CD8-positive, alpha-beta memory T cell (primary cell): ENCODE data around the gene AXL. TPM values are rescaled to one million over a fixed set of nuclear protein-coding genes. Genes with fewer than 3 reads are reported as not detected.
"Not testable (repeated sequence)": the region's sequence is repeated elsewhere in the genome, so short reads cannot be mapped to it uniquely, and the experiment has no call there.

Experiments
- CTCF ChIA-PET: fragments of 350-600 bp; sonication (Branson Sonifier 250); formaldehyde crosslinking; loops from one replicate; lab custom pipeline; 2021; ENCODE audit warnings: antibody characterized with exemption; lab: Charles Lee
- POLR2A ChIA-PET: fragments of 350-600 bp; sonication (Branson Sonifier 250); formaldehyde crosslinking; loops from one replicate; lab custom pipeline; 2021; ENCODE audit warnings: antibody characterized with exemption; lab: Charles Lee
- DNase-seq, 5 donors: peaks; one replicate each; pipeline versions ENCODE4 v3.0.0 to v3.0.0-alpha.2; 2020 to 2022; ENCODE audit warnings: mixed read lengths in 1 of 5
- H3K27ac ChIP-seq: one replicate; pipeline ENCODE4 v1.7.0; 2013; ENCODE audit warnings: low read depth, mild to moderate bottlenecking, low read length, moderate library complexity
- H3K27me3 ChIP-seq: 2 replicates; pipeline ENCODE4 v1.7.0; 2013; ENCODE audit warnings: low read length, mild to moderate bottlenecking; ENCODE audit not compliant: insufficient read depth, poor library complexity, severe bottlenecking
- H3K36me3 ChIP-seq: 2 replicates; pipeline ENCODE4 v1.7.0; 2013; ENCODE audit warnings: mild to moderate bottlenecking, low read length, moderate library complexity; ENCODE audit not compliant: insufficient read depth
- H3K4me1 ChIP-seq: 2 replicates; pipeline ENCODE4 v1.7.0; 2013; ENCODE audit warnings: mild to moderate bottlenecking, low read length, moderate library complexity; ENCODE audit not compliant: insufficient read depth
- H3K4me3 ChIP-seq: 2 replicates; pipeline ENCODE4 v1.7.0; 2013; ENCODE audit warnings: mild to moderate bottlenecking, low read length
- H3K9me3 ChIP-seq: 2 replicates; pipeline ENCODE4 v1.7.0; 2013; ENCODE audit warnings: mild to moderate bottlenecking, low read length
- H3K27ac Mint-ChIP-seq, 8 donors: one replicate each; pipeline ENCODE4 v1.8.0; 2020 to 2021; ENCODE audit warnings: mixed read lengths in 8 of 8, mild to moderate bottlenecking in 6 of 8, inconsistent platforms in 3 of 8, moderate library complexity in 3 of 8
- H3K27me3 Mint-ChIP-seq, 2 donors: one replicate each; pipeline ENCODE4 v1.8.0; 2020 to 2021; ENCODE audit warnings: mixed read lengths in 2 of 2, mild to moderate bottlenecking in 1 of 2, moderate library complexity in 1 of 2
- H3K36me3 Mint-ChIP-seq, 3 donors: one replicate each; pipeline ENCODE4 v1.8.0; 2020 to 2021; ENCODE audit warnings: mixed read lengths in 3 of 3, inconsistent platforms in 1 of 3, mild to moderate bottlenecking in 1 of 3
- H3K4me1 Mint-ChIP-seq, 3 donors: one replicate each; pipeline ENCODE4 v1.8.0; 2020 to 2021; ENCODE audit warnings: mixed read lengths in 3 of 3, inconsistent platforms in 1 of 3, mild to moderate bottlenecking in 1 of 3
- H3K4me3 Mint-ChIP-seq, 7 donors: one replicate each; pipeline ENCODE4 v1.8.0; 2020 to 2021; ENCODE audit warnings: mixed read lengths in 7 of 7, mild to moderate bottlenecking in 6 of 7, moderate library complexity in 4 of 7, inconsistent platforms in 2 of 7
- H3K9me3 Mint-ChIP-seq, 5 donors: one replicate each; pipeline ENCODE4 v1.8.0; 2020 to 2022; ENCODE audit warnings: mixed read lengths in 5 of 5, mild to moderate bottlenecking in 3 of 5, moderate library complexity in 2 of 5, inconsistent platforms in 1 of 5
- polyA plus RNA-seq: library from polyadenylated mRNA; unstranded; fragments of 300-500 nt; fragmentation: Illumina TruSeq; gene quantifications from one replicate; pipeline ENCODE4 v1.2.3, GENCODE V29; 2021
- total RNA-seq, 2 experiments: library from RNA; stranded (reverse); gene quantifications; one replicate each; pipeline ENCODE4 v1.2.3, GENCODE V29; 2021

Gene AXL
- total and polyA plus RNA-seq, 3 experiments from 2014 or later: 0.09 to 0.43 (median 0.11) TPM

DNA sequence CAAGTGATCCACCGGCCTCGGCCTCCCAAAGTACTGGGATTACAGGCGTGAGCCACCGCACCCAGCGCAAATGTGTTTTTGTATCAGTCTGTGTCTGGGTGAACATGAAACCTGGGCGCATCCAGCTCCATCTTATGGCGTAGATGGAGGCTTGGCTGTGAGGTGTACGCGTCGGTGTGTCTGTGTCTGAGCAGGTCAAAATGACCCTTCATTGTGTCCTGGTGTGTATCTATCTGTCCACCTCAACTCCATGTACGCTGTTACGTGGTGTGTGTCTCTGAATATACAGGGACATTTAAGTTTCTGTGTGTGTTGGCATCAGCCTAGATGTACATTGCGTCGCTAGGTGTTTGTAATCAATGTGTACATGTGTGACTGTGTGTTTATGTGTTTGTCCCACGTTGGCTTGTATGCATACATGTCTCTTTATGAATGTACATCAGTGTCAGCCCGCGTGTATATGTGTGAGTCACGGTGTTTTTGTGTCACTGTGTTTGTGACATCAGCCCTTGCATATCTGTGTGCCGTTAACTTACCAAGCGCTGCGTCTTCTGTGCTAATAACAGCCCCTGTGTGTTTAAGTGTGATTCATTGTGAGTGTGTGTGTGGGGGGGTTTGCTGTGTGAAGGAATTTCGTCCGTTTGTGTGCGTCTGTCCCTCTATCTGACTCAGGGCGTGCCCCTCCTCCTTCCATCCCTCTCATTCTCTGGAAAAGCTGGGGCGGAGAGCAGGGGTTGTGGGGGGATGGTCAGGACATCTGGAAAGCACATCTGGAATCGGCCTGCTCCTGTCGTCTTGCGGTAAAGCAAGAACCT lies 6.4 kb downstream of the AXL start:
- no peak overlapping the region for H3K4me3 ChIP-seq
- H3K9me3 ChIP-seq: no peaks in the 10 kb centered on the region
- peak overlapping the region in 6 of 8 donors; percentile 12 to 95 (median 76) for H3K27ac Mint-ChIP-seq
- ChIA-PET POLR2A (interaction anchor here (1.1 kb wide), 1 partner anchor 131 kb away, joined by 5 read pairs; no protein-coding TSS in a partner anchor), CTCF (interaction anchor here (1.2 kb wide), 1 partner anchor 83 kb away, joined by 5 read pairs; no protein-coding TSS in a partner anchor)
- DNase-seq: no peak
- H3K36me3 Mint-ChIP-seq: no peaks in the 10 kb centered on the region
- peaks cover 13% of the 10 kb centered on the region for H3K4me1 ChIP-seq
- peaks cover 22 to 48% of the 10 kb centered on the region in 2 donors for H3K27me3 Mint-ChIP-seq
- peaks cover 10% of the 10 kb centered on the region for H3K27me3 ChIP-seq
- H3K9me3 Mint-ChIP-seq: no peaks in the 10 kb centered on the region
- peaks cover 15 to 19% (median 16%) of the 10 kb centered on the region in 3 donors for H3K4me1 Mint-ChIP-seq
- H3K27ac ChIP-seq: peak overlapping the region; percentile 9
- H3K4me3 Mint-ChIP-seq: peak overlapping the region; percentile 71 to 89 (median 79)
- H3K36me3 ChIP-seq: no peaks in the 10 kb centered on the region

DNA sequence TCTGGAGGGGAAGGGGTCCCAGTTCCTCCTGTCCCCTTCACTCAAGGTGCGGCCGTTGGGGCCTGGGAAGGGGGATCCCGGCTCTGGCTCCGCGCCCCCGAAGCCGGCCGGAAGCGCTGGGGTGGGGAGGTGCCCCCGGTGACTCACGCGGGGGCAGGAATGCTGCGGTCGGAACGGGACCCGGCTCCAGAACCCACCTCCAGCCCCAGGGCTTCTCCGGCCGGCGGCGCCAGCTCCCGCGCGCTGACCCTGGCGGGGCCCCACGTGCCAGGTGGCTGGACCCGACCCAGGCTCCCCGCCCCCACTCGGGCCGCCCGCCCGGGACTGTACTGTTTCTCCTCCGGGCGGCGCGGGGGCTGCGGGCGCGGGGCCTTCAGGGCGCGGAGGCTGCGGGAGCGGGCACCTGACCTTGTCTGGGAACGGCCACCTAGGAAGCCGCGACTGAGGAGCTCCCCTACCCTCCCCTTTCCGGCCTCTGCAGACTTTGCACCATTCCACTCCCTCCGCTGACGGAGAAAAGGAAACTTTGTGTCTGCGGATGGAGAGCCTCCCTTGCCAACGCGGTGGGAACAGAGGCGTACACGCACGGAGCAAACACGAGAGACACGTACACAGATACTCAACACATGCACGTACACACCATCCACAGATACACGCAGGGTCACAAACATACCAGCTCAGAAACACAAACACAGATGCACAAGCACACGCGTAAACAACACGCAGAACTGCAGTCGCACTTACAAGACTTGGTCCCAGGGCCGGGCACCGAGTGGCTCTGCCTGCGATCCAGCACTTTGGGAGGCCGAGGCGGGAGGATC lies 7.2 kb downstream of the AXL start:
- Mint-ChIP-seq H3K27me3 (peaks cover 16 to 45% of the 10 kb centered on the region in 2 donors), H3K4me3 (peak overlapping the region; percentile 77 to 90 (median 83)), H3K4me1 (peaks cover 13 to 15% (median 15%) of the 10 kb centered on the region in 3 donors), H3K27ac (peak overlapping the region in 7 of 8 donors; percentile 2 to 92 (median 68)), H3K9me3 (no peaks in the 10 kb centered on the region), H3K36me3 (no peaks in the 10 kb centered on the region)
- DNase-seq: peak in 3 of 5 donors; percentile 11 to 39 (median 21)
- Histone ChIP-seq H3K27me3 (peaks cover 2% of the 10 kb centered on the region), H3K4me1 (peaks cover 13% of the 10 kb centered on the region), H3K36me3 (no peaks in the 10 kb centered on the region), H3K27ac (peak overlapping the region; percentile 33), H3K9me3 (no peaks in the 10 kb centered on the region), H3K4me3 (peak overlapping the region; percentile 55)
- ChIA-PET CTCF (interaction anchor here (1.2 kb wide), 1 partner anchor 83 kb away, joined by 5 read pairs; no protein-coding TSS in a partner anchor), POLR2A (interaction anchor here (0.8 to 1.1 kb wide), 2 partner anchors 36 to 131 kb away, joined by 3 to 5 read pairs; no protein-coding TSS in a partner anchor)

DNA sequence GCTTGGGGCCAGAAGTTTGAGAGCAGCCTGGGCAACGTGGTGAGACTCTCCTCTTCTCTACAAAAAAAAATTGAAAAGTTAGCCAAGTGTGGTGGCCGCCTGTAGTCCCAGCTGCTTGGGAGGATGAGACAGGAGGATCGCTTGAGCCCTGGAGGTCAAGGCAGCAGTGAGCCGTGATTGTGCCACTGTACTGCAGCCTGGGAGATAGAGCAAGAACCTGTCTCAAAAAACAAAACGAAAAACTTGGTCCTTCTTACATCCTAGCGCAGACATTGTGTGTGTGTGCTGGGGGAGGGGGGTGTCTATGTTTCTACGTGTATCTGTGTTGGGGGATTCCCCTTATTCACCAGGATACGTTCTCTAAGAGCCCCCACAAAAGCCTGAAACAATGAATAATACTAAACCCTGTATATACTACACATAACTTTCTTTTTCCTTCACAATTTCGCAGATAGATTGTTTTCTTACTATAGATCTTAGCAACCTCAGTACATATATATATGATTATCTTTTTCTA lies 7.9 kb downstream of the AXL start:
- ChIA-PET CTCF (interaction anchor here (1.2 kb wide), 1 partner anchor 82 kb away, joined by 5 read pairs; no protein-coding TSS in a partner anchor), POLR2A (interaction anchor here (0.8 to 1.1 kb wide), 2 partner anchors 35 to 132 kb away, joined by 3 to 5 read pairs; no protein-coding TSS in a partner anchor)
- H3K27ac Mint-ChIP-seq: peak overlapping the region; percentile 7 to 92 (median 50)
- no peaks in the 10 kb centered on the region for H3K9me3 Mint-ChIP-seq
- peak overlapping the region; percentile 55 for H3K4me3 ChIP-seq
- H3K27me3 ChIP-seq: no peaks in the 10 kb centered on the region
- no peaks in the 10 kb centered on the region for H3K36me3 ChIP-seq
- DNase-seq: no peak
- peak overlapping the region; percentile 33 for H3K27ac ChIP-seq
- H3K4me1 ChIP-seq: peaks cover 13% of the 10 kb centered on the region
- no peaks in the 10 kb centered on the region for H3K9me3 ChIP-seq
- H3K36me3 Mint-ChIP-seq: no peaks in the 10 kb centered on the region
- peaks cover 14 to 43% of the 10 kb centered on the region in 2 donors for H3K27me3 Mint-ChIP-seq
- H3K4me1 Mint-ChIP-seq: peaks cover 13 to 15% (median 15%) of the 10 kb centered on the region in 3 donors
- peak overlapping the region; percentile 74 to 90 (median 83) for H3K4me3 Mint-ChIP-seq

DNA sequence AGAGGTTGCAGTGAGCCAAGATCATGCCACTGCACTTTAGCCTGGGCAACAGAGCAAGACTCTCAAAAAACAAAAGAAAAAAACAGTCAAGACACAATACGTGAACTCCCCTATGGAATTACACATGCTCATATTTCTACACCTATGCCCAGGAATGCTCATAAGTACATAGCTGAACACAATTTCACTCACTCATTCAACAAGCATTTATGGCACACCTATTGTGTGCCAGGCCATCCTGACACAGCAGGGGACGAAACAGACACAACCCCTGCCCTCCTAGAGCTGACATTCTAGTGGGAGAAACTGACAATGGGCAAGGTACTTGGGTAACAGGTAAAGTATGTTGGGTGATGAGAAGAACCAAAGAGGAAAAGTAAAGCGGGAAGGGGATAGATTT lies 9.5 kb downstream of the AXL start:
- no peak overlapping the region for H3K4me3 ChIP-seq
- peak overlapping the region in 2 of 8 donors; percentile 29 to 36 for H3K27ac Mint-ChIP-seq
- ChIA-PET CTCF (interaction anchor here (0.8 kb wide), 1 partner anchor 10 kb away, joined by 3 read pairs; the partner anchor contains the start of gene AXL), POLR2A (no interaction called here)
- peaks cover 13% of the 10 kb centered on the region for H3K4me1 ChIP-seq
- H3K27me3 ChIP-seq: no peaks in the 10 kb centered on the region
- no peaks in the 10 kb centered on the region for H3K9me3 Mint-ChIP-seq
- H3K36me3 Mint-ChIP-seq: no peaks in the 10 kb centered on the region
- no peak overlapping the region for H3K27ac ChIP-seq
- no peak overlapping the region for H3K4me3 Mint-ChIP-seq
- no peaks in the 10 kb centered on the region for H3K9me3 ChIP-seq
- no peak for DNase-seq
- H3K36me3 ChIP-seq: no peaks in the 10 kb centered on the region
- peaks cover 13 to 15% (median 15%) of the 10 kb centered on the region in 3 donors for H3K4me1 Mint-ChIP-seq
- H3K27me3 Mint-ChIP-seq: peaks cover 8 to 38% of the 10 kb centered on the region in 2 donors

DNA sequence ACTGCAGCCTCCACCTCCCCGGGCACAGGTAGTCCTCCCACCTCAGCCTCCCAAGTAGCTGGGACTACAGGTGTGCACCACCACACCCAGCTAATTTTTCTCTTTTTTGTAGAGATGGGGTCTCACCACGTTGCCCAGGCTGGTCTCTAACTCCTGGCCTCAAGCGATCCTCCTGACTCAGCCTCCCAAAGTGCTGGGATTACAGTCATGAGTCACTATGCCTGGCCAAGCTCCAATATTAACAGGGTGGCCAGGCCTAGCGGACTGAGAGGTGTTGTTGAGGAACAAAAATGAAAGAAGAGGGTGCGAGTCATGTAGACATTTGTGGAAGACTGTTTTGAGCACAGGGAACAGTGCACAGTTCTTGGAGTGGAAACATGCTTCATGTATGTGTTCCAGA lies 10.3 kb downstream of the AXL start:
- H3K27ac Mint-ChIP-seq, H3K27me3 ChIP-seq, H3K4me3 Mint-ChIP-seq, H3K36me3 Mint-ChIP-seq, DNase-seq, H3K4me3 ChIP-seq, H3K27ac ChIP-seq, H3K36me3 ChIP-seq, H3K9me3 ChIP-seq, H3K9me3 Mint-ChIP-seq: not testable (repeated sequence)
- H3K4me1 ChIP-seq: peaks cover 13% of the 10 kb centered on the region
- H3K27me3 Mint-ChIP-seq: peaks cover 8 to 32% of the 10 kb centered on the region in 2 donors
- peaks cover 13 to 15% (median 15%) of the 10 kb centered on the region in 3 donors for H3K4me1 Mint-ChIP-seq
- ChIA-PET CTCF (interaction anchor here (0.8 kb wide), 1 partner anchor 11 kb away, joined by 3 read pairs; the partner anchor contains the start of gene AXL), POLR2A (interaction anchor here (0.7 kb wide), 1 partner anchor 9 kb away, joined by 3 read pairs; no protein-coding TSS in a partner anchor)

DNA sequence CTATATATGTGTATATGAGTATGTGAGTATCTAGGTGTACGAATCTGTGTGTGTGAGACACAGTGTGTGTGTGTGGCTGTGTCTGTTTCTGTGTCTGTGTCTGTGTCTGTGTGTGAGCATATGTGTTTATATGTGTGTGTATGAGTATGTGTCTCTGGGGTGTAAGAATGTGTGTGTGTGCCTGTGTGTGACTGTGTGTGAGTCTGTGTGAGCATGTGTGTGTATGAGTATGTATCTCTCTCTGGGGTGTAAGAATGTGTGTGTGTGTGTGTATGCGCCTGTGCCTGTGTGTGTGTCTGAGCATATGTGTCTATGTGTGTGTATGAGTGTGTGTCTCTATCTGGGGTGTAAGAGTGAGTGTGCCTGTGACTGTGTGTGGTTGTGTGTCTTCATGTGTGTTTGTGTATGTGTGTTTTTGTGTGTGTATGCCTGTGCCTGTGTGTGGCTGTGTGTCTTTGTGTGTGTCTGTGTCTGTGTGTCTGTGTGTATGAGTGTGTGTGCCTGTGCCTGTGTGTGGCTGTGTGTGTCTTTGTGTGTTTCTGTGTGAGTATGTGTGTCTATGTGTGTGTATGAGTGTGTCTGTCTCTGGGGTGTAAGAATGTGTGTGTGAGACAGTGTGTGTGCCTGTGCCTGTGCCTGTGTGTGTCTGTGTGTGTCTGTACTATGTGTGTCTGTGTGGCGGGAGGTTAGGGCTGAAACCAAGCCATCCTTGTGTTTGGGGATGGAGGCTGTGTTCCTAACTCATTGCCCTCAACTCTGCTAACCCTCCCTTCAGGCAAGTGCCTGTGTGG lies 11.2 kb downstream of the AXL start:
- Histone ChIP-seq H3K4me3 (no peak overlapping the region), H3K4me1 (peaks cover 13% of the 10 kb centered on the region), H3K27me3 (no peaks in the 10 kb centered on the region), H3K9me3 (no peaks in the 10 kb centered on the region), H3K27ac (no peak overlapping the region), H3K36me3 (no peaks in the 10 kb centered on the region)
- Mint-ChIP-seq H3K4me1 (peaks cover 13 to 15% (median 15%) of the 10 kb centered on the region in 3 donors), H3K27ac (no peak overlapping the region), H3K9me3 (no peaks in the 10 kb centered on the region), H3K27me3 (peaks cover 8 to 28% of the 10 kb centered on the region in 2 donors), H3K4me3 (no peak overlapping the region), H3K36me3 (no peaks in the 10 kb centered on the region)
- CTCF ChIA-PET: no interaction called here
- POLR2A ChIA-PET: no interaction called here
- DNase-seq: no peak

DNA sequence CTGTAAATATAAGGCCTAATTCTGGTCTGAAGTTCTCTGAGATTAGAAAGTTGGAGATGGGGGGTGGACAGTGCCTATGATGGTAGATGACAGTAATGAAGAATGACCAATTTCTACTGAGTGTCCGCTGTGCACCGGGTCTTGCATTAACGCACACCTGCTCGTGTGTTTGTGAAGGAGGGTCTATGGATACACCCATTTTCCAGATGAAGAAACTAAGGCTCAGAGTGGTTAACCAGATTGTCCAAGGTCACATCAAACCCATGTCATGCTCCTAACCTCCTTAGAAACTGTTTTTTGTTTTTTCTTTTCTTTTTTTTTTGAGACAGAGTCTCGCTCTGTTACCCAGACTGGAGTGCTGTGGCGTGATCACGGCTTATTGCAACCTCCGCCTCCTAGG lies 13.7 kb downstream of the AXL start:
- no peak for DNase-seq
- ChIA-PET CTCF (interaction anchor here (0.9 kb wide), 1 partner anchor 28 kb away, joined by 3 read pairs; no protein-coding TSS in a partner anchor), POLR2A (no interaction called here)
- Histone ChIP-seq H3K27ac (no peak overlapping the region), H3K4me3 (no peak overlapping the region), H3K4me1 (no peaks in the 10 kb centered on the region), H3K27me3 (no peaks in the 10 kb centered on the region), H3K36me3 (no peaks in the 10 kb centered on the region), H3K9me3 (no peaks in the 10 kb centered on the region)
- Mint-ChIP-seq H3K4me3 (no peak overlapping the region), H3K9me3 (no peaks in the 10 kb centered on the region), H3K4me1 (no peaks in the 10 kb centered on the region), H3K36me3 (no peaks in the 10 kb centered on the region), H3K27me3 (peaks cover 2 to 12% of the 10 kb centered on the region in 2 donors), H3K27ac (peak overlapping the region in 1 of 8 donors; percentile 38)
